ENCODE results near the gene PAM. TPM values are rescaled to one million over a fixed set of nuclear protein-coding genes. Genes with fewer than 3 reads are reported as not detected.

PAM gene
- total and polyA plus RNA-seq, 2 of the 8 experiments (the other 6 are each of a cell fraction or from before 2014, with no cell fraction given) = 30.4 to 67.8 TPM

DNA sequence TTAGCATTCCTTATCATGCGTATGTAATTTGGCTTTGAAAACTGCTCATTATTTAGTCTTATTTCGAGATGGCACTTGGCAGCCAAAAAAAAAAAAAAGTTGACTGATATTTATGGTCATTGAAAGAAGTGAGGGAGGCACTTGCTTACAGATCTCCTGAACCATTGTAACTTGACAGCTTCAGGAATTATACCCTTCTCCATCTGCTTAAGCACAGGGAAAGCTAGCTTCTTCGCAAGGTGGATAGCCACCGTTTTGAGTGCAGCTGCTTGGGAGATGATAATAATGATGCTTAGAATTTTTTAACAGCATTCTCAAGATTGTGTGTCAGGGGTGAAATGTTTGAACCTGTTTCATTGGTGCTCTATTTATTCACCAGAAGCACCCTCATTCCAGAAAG is 248.8 kb downstream of the PAM start (continued):
- no peak for TF ChIP-seq CREB1 (IDR thresholded peaks at IDR 0.05)

DNA sequence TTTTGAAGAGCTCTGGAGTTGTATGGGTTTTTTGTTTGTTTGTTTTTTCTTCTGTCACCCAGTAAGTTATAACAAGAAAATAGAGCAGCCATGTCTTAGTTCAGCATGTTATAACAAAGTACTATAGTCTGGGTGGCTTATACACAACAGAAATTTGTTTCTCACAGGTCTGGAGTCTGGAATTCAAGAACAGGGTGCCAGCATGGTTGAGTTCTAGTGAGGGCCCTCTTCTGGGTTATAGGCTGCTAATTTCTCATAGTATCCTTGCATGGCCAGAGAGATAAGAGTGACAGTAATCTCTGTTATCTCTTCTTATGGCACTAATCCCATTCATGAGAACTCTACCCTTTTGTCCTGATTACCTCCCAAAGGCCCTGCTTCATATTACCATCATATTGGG is 250.2 kb downstream of the PAM start:
- H3K36me3 ChIP-seq (ENCODE audit: control insufficient read depth in 2 of 4, insufficient read depth in 4 of 4, low read length in 3 of 4) = 0 out of 8 replicates have a peak, but pooled peaks cover 0 to 3% (median 0%) of the 10 kb centered on the region in 4 experiments
- CTCF ChIA-PET (ENCODE audit: partially characterized antibody) = interaction anchor here (2.2 kb wide), 1 partner anchor 26 kb away, joined by 5 read pairs; no protein-coding TSS in a partner anchor

More for the DNA sequence above, 250.2 kb downstream of the PAM start:
- no peaks in the 10 kb centered on the region for H3K4me1 ChIP-seq (replicated peaks in 1 of 4; ENCODE audit: control insufficient read depth in 3 of 4, insufficient read depth in 4 of 4, low read length in 3 of 4)
- no peak for TF ChIP-seq SIX5 (IDR thresholded peaks at IDR 0.05; ENCODE audit: low read depth, low read length)
- TF ChIP-seq EP300 (IDR thresholded peaks at IDR 0.05; ENCODE audit: borderline replicate concordance in 1 of 2, low read depth in 2 of 2, low read length in 2 of 2) = no peak
- no peak for TF ChIP-seq JUND (IDR thresholded peaks at IDR 0.05; ENCODE audit: low read length)
- TF ChIP-seq CBX5 (IDR thresholded peaks at IDR 0.05; ENCODE audit: low read depth, low read length) = no peak
- no peak for TF ChIP-seq CHD2 (IDR thresholded peaks at IDR 0.05; ENCODE audit: low read length)
- no peak for TF ChIP-seq NRF1 (IDR thresholded peaks at IDR 0.05; ENCODE audit: low read depth, low read length)
- TF ChIP-seq TCF12 (IDR thresholded peaks at IDR 0.05; ENCODE audit: low read depth, low read length) = no peak
- TF ChIP-seq RAD21 (IDR thresholded peaks at IDR 0.05 in 1 of 2, conservative IDR thresholded peaks at IDR 0.05 in 1 of 2; ENCODE audit: low read depth in 2 of 2, low read length in 2 of 2) = no peak
- TF ChIP-seq, protein P1, sequence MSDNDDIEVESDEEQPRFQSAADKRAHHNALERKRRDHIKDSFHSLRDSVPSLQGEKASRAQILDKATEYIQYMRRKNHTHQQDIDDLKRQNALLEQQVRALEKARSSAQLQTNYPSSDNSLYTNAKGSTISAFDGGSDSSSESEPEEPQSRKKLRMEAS (IDR thresholded peaks at IDR 0.05) = no peak
- no peak for TF ChIP-seq GTF2F1 (IDR thresholded peaks at IDR 0.05; ENCODE audit: borderline replicate concordance, low read depth, low read length)
- no peak for TF ChIP-seq FOSL1 (IDR thresholded peaks at IDR 0.05; ENCODE audit: insufficient read depth, low read depth, low read length)
- no peaks in the 10 kb centered on the region for H4K20me1 ChIP-seq (replicated peaks in 1 of 2; ENCODE audit: control insufficient read depth in 1 of 2, insufficient read depth in 2 of 2, low read length in 2 of 2)
- H3K79me1 ChIP-seq (ENCODE audit: low read depth, low read length) = no peaks in the 10 kb centered on the region
- no peak overlapping the region for H2AK5ac ChIP-seq (ENCODE audit: low read depth, low read length)
- no peak overlapping the region for H2BK120ac ChIP-seq (replicated peaks; ENCODE audit: low read depth, low read length)
- H4K8ac ChIP-seq (ENCODE audit: extremely low read depth, insufficient read depth, low read length) = no peak overlapping the region
- H3K4me2 ChIP-seq (ENCODE audit: insufficient read depth in 1 of 2, low read depth in 2 of 2, low read length in 2 of 2) = no peak overlapping the region
- no peak for DNase-seq (ENCODE audit: low read depth in 1 of 2, low spot score in 2 of 2)
- no peak overlapping the region for H2AFZ ChIP-seq (ENCODE audit: low read length)
- H3K9me3 ChIP-seq (ENCODE audit: insufficient read depth in 2 of 2, low read depth in 1 of 2, low read length in 1 of 2) = no peaks in the 10 kb centered on the region
- no peak overlapping the region for H4K91ac ChIP-seq (replicated peaks; ENCODE audit: insufficient read length, low read length)
- no peak overlapping the region for H2BK20ac ChIP-seq (ENCODE audit: low read length)
- H2BK5ac ChIP-seq (ENCODE audit: low read depth, low read length) = no peak overlapping the region
- POLR2A ChIA-PET (ENCODE audit: partially characterized antibody) = no interaction called here
- no peak overlapping the region for H3K18ac ChIP-seq (ENCODE audit: extremely low read depth, low read length)
- no peak overlapping the region for H3K23ac ChIP-seq (ENCODE audit: insufficient read length)
- H3K27me3 ChIP-seq (replicated peaks in 1 of 4; ENCODE audit: control insufficient read depth in 3 of 4, extremely low read depth in 1 of 4, insufficient read depth in 3 of 4, low read length in 3 of 4) = no peaks in the 10 kb centered on the region
- no peak overlapping the region for H4K5ac ChIP-seq (ENCODE audit: insufficient read length, low read depth, low read length)
- no peak for FAIRE-seq
- no peak overlapping the region for H3K9ac ChIP-seq (replicated peaks in 1 of 4; ENCODE audit: extremely low read depth in 1 of 4, low read depth in 3 of 4, low read length in 3 of 4)
- no peak overlapping the region for H3K56ac ChIP-seq (replicated peaks; ENCODE audit: insufficient read length, low read depth, low read length)
- H3K79me2 ChIP-seq (ENCODE audit: control insufficient read depth in 1 of 2, insufficient read depth in 2 of 2, low read length in 2 of 2) = no peaks in the 10 kb centered on the region
- H3K4ac ChIP-seq (replicated peaks; ENCODE audit: insufficient read length, low read depth, low read length) = no peak overlapping the region
- no peaks in the 10 kb centered on the region; the same call in 1 of the 2 replicates for H3K23me2 ChIP-seq (ENCODE audit: low read depth, low read length)
- no peak overlapping the region for H2BK12ac ChIP-seq (ENCODE audit: low read depth, low read length)
- no peak overlapping the region for H2BK15ac ChIP-seq (ENCODE audit: low read length)
- H3K14ac ChIP-seq (ENCODE audit: insufficient read length) = no peak overlapping the region
- H3K27ac ChIP-seq (ENCODE audit: low read depth, low read length) = no peak overlapping the region
- no peak overlapping the region for H3K4me3 ChIP-seq (ENCODE audit: extremely low read depth in 1 of 4, insufficient read depth in 2 of 4, low read depth in 3 of 4, low read length in 4 of 4)

Data from H1 (cell line).